GM12864 (cell line): ENCODE data around the gene APOE.
"Not testable (repeated sequence)": the region's sequence is repeated elsewhere in the genome, so short reads cannot be mapped to it uniquely, and the experiment has no call there.

Experiments used
- DNase-seq: peaks from one replicate; pipeline ENCODE4 v3.0.0-alpha.2; 2011; ENCODE audit warnings: low read depth
- H3K4me3 ChIP-seq: 2 replicates; pipeline ENCODE4 v1.5.1; 2011; ENCODE audit warnings: mild to moderate bottlenecking, low read depth, low read length, control low read depth
- CTCF ChIP-seq: IDR thresholded peaks from 2 replicates; pipeline ENCODE4 v1.5.1; 2011; ENCODE audit warnings: low read depth, mild to moderate bottlenecking, moderate library complexity, low read length, control low read depth, inconsistent platforms; ENCODE audit errors: missing control alignments

Gene APOE

DNA sequence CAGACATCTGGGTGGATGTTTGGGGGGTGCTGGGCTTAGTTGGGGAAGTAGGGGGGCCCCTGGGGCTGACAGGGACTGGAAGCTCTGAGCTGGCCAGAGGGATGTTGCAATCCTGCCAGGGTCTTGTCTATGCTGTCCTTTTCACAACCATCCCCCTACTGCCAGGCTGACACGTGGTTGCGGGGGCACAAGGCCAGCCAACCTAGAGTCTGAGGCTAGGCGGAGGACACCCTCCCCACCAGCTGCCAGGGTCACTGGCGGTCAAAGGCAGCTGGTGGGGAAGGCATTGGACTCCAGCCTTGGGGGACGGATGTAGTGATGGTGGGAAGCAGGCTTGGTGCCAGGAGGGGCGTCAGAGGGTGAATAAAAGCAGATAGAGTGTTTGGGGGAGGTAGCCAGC lies 7.3 kb downstream of the APOE start:
- no peak for DNase-seq
- no peak overlapping the region for H3K4me3 ChIP-seq
- TF ChIP-seq CTCF = no peak

DNA sequence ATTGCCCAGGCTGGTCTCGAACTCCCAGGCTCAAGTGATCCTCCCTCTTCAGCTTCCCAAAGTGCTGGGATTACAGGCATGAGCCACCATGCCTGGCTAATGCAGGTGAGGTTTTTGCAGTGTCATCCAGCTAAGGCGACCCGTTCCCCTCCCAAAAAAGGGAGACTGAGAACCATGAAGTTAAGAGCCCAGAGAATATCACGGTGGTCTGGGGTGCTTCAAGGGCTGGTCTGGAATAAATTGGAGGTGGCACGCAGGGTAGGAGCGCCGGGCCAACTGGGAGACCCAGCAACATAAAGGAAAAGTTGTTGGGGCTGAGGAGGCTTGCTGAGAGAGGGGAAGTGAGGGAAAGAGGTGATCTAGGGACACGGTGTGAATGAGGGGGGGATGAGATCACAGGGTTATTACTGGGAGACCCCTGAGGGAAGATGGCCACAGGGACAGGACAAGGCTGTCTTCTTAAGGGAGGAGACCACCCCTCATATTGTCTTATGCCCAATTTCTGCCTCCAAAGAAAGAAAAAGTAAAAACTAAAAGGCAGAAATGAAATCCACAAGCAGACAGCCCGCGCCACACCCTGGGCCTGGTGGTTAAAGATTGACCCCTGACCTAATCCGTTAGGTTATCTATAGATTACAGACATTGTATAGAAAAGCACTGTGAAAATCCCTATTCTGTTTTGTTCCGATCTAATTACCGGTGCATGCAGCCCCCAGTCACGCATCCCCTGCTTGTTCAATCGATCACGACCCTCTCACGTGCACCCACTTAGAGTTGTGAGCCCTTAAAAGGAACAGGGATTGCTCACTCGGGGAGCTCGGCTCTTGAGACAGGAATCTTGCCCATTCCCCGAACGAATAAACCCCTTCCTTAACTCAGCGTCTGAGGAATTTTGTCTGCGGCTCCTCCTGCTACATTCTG lies 8.2 kb downstream of the APOE start:
- not testable (repeated sequence) for H3K4me3 ChIP-seq, DNase-seq

DNA sequence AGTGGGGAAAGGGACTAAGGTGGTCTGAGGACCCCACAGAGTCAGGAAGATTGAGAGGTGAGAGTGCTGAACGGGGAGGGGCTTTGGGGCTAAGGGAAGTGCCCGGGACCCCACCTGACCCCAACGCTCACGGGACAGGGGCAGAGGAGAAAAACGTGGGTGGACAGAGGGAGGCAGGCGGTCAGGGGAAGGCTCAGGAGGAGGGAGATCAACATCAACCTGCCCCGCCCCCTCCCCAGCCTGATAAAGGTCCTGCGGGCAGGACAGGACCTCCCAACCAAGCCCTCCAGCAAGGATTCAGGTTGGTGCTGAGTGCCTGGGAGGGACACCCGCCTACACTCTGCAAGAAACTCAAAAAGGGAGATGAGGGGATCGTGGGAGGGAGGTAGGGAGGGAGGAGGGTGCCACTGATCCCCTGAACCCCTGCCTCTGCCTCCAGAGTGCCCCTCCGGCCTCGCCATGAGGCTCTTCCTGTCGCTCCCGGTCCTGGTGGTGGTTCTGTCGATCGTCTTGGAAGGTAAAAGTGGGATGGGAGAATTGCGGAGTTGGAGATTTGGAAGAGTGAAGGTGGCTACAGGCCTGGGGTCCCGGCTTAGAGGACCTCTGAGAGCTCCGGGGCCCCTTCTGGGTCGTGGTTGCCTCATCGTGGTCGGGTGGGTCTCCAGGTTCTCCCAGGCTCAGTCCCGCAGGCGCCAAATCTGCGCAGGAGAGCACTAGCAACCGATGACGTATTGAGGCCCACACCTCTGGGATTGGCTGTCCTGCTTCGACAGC lies 9.0 kb downstream of the APOE start, which contains the start of gene APOC1:
Gene APOC1, plus strand, starts transcription at position 176 of the 774 bp plus-strand sequence. Its CDS starts 284 bp downstream, at position 460.
- peak; percentile 65 for DNase-seq
- H3K4me3 ChIP-seq = peak within 1 kb of the TSS; percentile 60

DNA sequence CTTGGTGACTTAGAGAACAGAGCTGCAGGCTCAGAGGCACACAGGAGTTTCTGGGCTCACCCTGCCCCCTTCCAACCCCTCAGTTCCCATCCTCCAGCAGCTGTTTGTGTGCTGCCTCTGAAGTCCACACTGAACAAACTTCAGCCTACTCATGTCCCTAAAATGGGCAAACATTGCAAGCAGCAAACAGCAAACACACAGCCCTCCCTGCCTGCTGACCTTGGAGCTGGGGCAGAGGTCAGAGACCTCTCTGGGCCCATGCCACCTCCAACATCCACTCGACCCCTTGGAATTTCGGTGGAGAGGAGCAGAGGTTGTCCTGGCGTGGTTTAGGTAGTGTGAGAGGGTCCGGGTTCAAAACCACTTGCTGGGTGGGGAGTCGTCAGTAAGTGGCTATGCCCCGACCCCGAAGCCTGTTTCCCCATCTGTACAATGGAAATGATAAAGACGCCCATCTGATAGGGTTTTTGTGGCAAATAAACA lies 18.7 kb downstream of the APOE start:
- H3K4me3 ChIP-seq = no peak overlapping the region
- TF ChIP-seq CTCF = no peak
- DNase-seq = no peak

GRCh38 chr19:44925114-44925891 lies 19.7 kb downstream of the APOE start:
- no peak overlapping the region for H3K4me3 ChIP-seq
- no peak for TF ChIP-seq CTCF
- DNase-seq = no peak

DNA sequence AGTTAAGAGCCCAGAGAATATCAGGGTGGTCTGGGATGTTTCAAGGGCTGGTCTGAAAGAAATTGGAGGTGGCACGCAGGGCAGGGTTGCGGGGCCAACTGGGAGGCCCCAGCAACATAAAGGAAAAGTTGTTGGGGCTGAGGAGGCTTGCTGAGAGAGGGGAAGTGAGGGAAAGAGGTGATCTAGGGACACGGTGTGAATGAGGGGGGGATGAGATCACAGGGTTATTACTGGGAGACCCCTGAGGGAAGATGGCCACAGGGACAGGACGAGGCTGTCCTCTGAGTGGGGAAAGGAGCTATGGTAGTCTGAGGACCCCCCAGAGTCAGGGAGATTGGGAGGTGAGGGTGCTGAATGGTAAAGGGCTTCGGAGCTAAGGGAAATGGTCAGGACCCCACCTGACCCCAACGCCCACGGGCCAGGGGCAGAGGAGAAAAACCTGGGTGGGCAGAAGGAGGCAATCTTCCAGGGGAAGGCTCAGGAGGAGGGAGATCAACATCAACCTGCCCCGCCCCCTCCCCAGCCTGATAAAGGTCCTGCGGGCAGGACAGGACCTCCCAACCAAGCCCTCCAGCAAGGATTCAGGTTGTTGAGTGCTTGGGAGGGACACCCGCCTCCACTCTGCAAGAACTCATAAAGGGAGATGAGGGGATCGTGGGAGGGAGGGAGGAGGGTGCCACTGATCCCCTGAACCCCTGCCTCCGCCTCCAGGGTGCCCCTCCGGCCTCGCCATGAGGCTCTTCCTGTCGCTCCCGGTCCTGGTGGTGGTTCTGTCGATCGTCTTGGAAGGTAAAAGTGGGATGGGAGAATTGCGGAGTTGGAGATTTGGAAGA lies 20.9 kb downstream of the APOE start:
- DNase-seq, H3K4me3 ChIP-seq: not testable (repeated sequence)

DNA sequence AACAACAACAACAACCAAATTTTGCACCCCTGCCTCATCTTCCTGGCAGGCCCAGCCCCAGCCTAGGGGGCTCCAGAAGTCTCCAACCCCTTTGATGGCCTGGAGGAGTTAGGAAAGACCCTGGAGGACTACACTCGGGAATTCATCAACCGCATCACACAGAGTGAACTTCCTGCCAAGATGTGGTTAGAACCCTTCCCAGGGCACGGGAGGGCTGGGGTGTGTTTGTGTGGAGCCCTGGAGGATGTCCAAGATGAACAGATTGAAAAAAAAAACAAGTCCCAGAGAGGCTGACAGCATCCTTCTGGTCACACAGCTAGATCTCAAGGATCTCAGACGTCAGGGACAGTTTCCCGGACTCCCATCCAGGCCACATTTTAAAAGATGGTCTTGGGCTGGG lies 22.1 kb downstream of the APOE start:
- no peak for TF ChIP-seq CTCF
- no peak overlapping the region for H3K4me3 ChIP-seq
- no peak for DNase-seq
